Loucy (cell line): Measurements from ENCODE around the gene EXD3.

Experiments
- H2AFZ ChIP-seq: fragments of 200-600 bp; sonication (generic); 2 replicates; pipeline ENCODE4 v1.6.0; 2016; ENCODE audit warnings: antibody characterized with exemption, mild to moderate bottlenecking, low read length, moderate library complexity
- H3F3A ChIP-seq: fragments of 200-600 bp; 2 replicates; pipeline ENCODE4 v1.6.0; 2016; ENCODE audit warnings: antibody characterized with exemption, low read depth, mild to moderate bottlenecking
- H3K27me3 ChIP-seq: fragments of 200-600 bp; sonication (generic); 2 replicates; pipeline ENCODE4 v1.6.1; 2014; ENCODE audit warnings: low read length, mild to moderate bottlenecking; ENCODE audit not compliant: insufficient read depth, poor library complexity, severe bottlenecking
- H3K36me3 ChIP-seq: fragments of 200-600 bp; sonication (generic); 2 replicates; pipeline ENCODE4 v1.6.1; 2016; ENCODE audit warnings: low read length; ENCODE audit not compliant: insufficient read depth
- H3K4me1 ChIP-seq: fragments of 200-600 bp; sonication (generic); 2 replicates; pipeline ENCODE4 v1.5.1; 2014; ENCODE audit warnings: low read length, mild to moderate bottlenecking; ENCODE audit not compliant: insufficient read depth, poor library complexity, severe bottlenecking
- H3K4me2 ChIP-seq: fragments of 200-600 bp; sonication (generic); 2 replicates; pipeline ENCODE4 v1.6.0; 2014; ENCODE audit warnings: antibody characterized with exemption, low read length, low read depth, mild to moderate bottlenecking; ENCODE audit not compliant: poor library complexity, severe bottlenecking
- H3K4me3 ChIP-seq: fragments of 200-600 bp; sonication (generic); 2 replicates; pipeline ENCODE4 v1.5.1; 2014; ENCODE audit warnings: low read length, mild to moderate bottlenecking, mixed read lengths; ENCODE audit not compliant: poor library complexity, severe bottlenecking
- H3K79me2 ChIP-seq: fragments of 200-600 bp; sonication (generic); 2 replicates; pipeline ENCODE4 v1.6.1; 2014; ENCODE audit warnings: low read length; ENCODE audit not compliant: insufficient read depth
- H3K9ac ChIP-seq: fragments of 200-600 bp; sonication (generic); 2 replicates; pipeline ENCODE4 v1.6.0; 2014; ENCODE audit warnings: mild to moderate bottlenecking, low read depth, low read length, moderate library complexity; ENCODE audit not compliant: poor library complexity, severe bottlenecking
- H3K9me2 ChIP-seq: fragments of 200-600 bp; sonication (generic); replicated peaks from 2 replicates; pipeline ENCODE4 v1.6.1; 2016; ENCODE audit warnings: low read depth, low read length, mixed read lengths
- H3K9me3 ChIP-seq: fragments of 200-600 bp; sonication (generic); 2 replicates; pipeline ENCODE4 v1.6.1; 2014; ENCODE audit warnings: mild to moderate bottlenecking, antibody characterized with exemption, low read length, low read depth; ENCODE audit not compliant: insufficient read depth
- H4K20me1 ChIP-seq: fragments of 200-600 bp; sonication (generic); 2 replicates; pipeline ENCODE4 v1.6.0; 2014; ENCODE audit warnings: antibody characterized with exemption, low read length, mild to moderate bottlenecking; ENCODE audit not compliant: insufficient read depth, poor library complexity, severe bottlenecking
- EZH2phosphoT487 ChIP-seq: fragments of 200-600 bp; IDR thresholded peaks from 2 replicates; pipeline ENCODE4 v1.6.1; 2018; ENCODE audit warnings: antibody characterized with exemption, mild to moderate bottlenecking, moderate library complexity, borderline replicate concordance
- TF ChIP-seq, protein P1 (sequence below): fragments of 200-600 bp; sonication (generic); conservative IDR thresholded peaks from 2 replicates; pipeline ENCODE4 v1.5.1; 2014; ENCODE audit warnings: mild to moderate bottlenecking, antibody characterized with exemption, low read length

EXD3 gene

GRCh38 chr9:137454597-137455358, 31.8 kb upstream of the EXD3 start:
- no peaks in the 10 kb centered on the region for H3K27me3 ChIP-seq
- no peak overlapping the region for H3K4me2 ChIP-seq
- no peaks in the 10 kb centered on the region for H4K20me1 ChIP-seq
- no peaks in the 10 kb centered on the region for H3K79me2 ChIP-seq
- no peak overlapping the region for H3K9ac ChIP-seq
- H3K9me2 ChIP-seq: no peaks in the 10 kb centered on the region
- H3F3A ChIP-seq: no peaks in the 10 kb centered on the region
- no peak overlapping the region for H3K4me3 ChIP-seq
- peaks cover 4% of the 10 kb centered on the region for H3K4me1 ChIP-seq
- TF ChIP-seq, protein P1, sequence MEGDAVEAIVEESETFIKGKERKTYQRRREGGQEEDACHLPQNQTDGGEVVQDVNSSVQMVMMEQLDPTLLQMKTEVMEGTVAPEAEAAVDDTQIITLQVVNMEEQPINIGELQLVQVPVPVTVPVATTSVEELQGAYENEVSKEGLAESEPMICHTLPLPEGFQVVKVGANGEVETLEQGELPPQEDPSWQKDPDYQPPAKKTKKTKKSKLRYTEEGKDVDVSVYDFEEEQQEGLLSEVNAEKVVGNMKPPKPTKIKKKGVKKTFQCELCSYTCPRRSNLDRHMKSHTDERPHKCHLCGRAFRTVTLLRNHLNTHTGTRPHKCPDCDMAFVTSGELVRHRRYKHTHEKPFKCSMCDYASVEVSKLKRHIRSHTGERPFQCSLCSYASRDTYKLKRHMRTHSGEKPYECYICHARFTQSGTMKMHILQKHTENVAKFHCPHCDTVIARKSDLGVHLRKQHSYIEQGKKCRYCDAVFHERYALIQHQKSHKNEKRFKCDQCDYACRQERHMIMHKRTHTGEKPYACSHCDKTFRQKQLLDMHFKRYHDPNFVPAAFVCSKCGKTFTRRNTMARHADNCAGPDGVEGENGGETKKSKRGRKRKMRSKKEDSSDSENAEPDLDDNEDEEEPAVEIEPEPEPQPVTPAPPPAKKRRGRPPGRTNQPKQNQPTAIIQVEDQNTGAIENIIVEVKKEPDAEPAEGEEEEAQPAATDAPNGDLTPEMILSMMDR: no peak
- no peak for TF ChIP-seq EZH2phosphoT487
- H3K9me3 ChIP-seq: no peaks in the 10 kb centered on the region
- no peaks in the 10 kb centered on the region for H3K36me3 ChIP-seq
- H2AFZ ChIP-seq: no peak overlapping the region

DNA sequence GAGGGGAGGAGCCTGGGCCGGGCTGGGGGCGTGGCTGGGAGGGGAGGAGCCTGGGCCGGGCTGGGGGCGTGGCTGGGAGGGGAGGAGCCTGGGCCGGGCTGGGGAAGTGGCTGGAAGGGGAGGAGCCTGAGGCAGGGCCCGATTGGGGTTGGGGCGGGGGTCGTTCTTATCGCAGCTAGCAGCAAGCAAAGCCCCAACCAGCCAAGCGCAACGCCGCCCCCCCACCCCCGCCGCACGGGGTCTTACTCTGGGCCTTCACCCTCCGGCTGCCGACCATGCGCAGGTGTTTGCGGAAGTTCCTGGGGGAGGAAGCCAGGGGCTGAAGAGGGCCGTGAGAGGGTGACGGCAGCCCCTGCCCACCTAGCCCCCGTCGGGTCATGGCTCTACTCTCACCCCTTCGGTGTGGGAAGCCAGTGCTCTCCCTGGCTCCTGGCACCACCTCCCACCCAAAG, 31.2 kb upstream of the EXD3 start:
- no peaks in the 10 kb centered on the region for H4K20me1 ChIP-seq
- no peaks in the 10 kb centered on the region for H3K79me2 ChIP-seq
- H3K4me1 ChIP-seq: peaks cover 6% of the 10 kb centered on the region
- no peaks in the 10 kb centered on the region for H3K9me3 ChIP-seq
- no peak overlapping the region for H3K9ac ChIP-seq
- TF ChIP-seq EZH2phosphoT487: no peak
- TF ChIP-seq, protein P1: no peak
- no peaks in the 10 kb centered on the region for H3F3A ChIP-seq
- no peak overlapping the region for H2AFZ ChIP-seq
- H3K36me3 ChIP-seq: no peaks in the 10 kb centered on the region
- no peaks in the 10 kb centered on the region for H3K27me3 ChIP-seq
- H3K4me3 ChIP-seq: no peak overlapping the region
- H3K4me2 ChIP-seq: no peak overlapping the region
- no peaks in the 10 kb centered on the region for H3K9me2 ChIP-seq

DNA sequence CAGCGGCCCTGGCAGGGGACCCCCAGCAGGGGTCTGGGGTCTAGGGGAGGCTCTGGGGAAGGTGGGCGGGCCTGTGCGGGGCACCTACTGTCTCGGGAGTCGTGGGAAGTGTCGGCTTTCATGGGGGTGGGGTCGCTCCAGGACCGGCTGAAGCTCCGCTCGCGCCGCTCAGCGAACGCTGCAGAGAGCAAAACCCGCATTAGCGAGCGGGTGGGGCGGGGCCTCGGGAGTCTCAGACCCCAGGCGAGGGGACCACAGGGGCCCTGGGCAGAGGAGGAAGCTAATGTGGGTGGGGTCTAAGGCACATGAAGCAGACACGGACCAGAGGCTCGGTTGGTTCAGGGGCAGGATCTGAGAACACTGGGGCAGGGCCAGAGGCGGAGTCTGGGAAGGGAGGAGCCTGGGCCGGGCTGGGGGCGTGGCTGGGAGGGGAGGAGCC, 30.7 kb upstream of the EXD3 start:
- Histone ChIP-seq H3K4me3 (no peak overlapping the region), H3K4me1 (peaks cover 6% of the 10 kb centered on the region), H3K36me3 (no peaks in the 10 kb centered on the region), H4K20me1 (no peaks in the 10 kb centered on the region), H3K27me3 (no peaks in the 10 kb centered on the region), H3K9ac (no peak overlapping the region), H3K79me2 (no peaks in the 10 kb centered on the region), H3K9me3 (no peaks in the 10 kb centered on the region), H3F3A (no peaks in the 10 kb centered on the region), H3K4me2 (no peak overlapping the region), H3K9me2 (no peaks in the 10 kb centered on the region), H2AFZ (no peak overlapping the region)
- TF ChIP-seq, protein P1: no peak
- no peak for TF ChIP-seq EZH2phosphoT487
